Natural killer cell (primary cell): Measurements from ENCODE around the gene ARIH2. TPM values are rescaled to one million over a fixed set of nuclear protein-coding genes. Genes with fewer than 3 reads are reported as not detected.

Experiments used
- ATAC-seq, 3 donors: fragments of 150-1000 bp in 2 of 3; fragments of 200-7000 bp in 1 of 3; cut with Tn5 transposase; 1 replicate in 1 of 3; 2 replicates in 2 of 3; pipeline ENCODE4 v1.10.0; 2021; ENCODE audit warnings: mild to moderate bottlenecking in 2 of 3, moderate library complexity in 2 of 3
- DNase-seq, 2 donors: peaks; one replicate each; pipeline versions ENCODE4 v3.0.0 to v3.0.0-alpha.2; 2013 to 2021; ENCODE audit warnings: mixed read lengths in 1 of 2
- H3K27ac ChIP-seq: one replicate; pipeline ENCODE4 v1.5.1; 2013; ENCODE audit warnings: mild to moderate bottlenecking, low read length
- H3K27me3 ChIP-seq: one replicate; pipeline ENCODE4 v1.6.1; 2013; ENCODE audit warnings: low read length; ENCODE audit not compliant: control insufficient read depth, insufficient read depth
- H3K36me3 ChIP-seq: one replicate; pipeline ENCODE4 v1.6.1; 2013; ENCODE audit warnings: low read length; ENCODE audit not compliant: control insufficient read depth, insufficient read depth
- H3K4me1 ChIP-seq: one replicate; pipeline ENCODE4 v1.6.1; 2013; ENCODE audit warnings: low read length; ENCODE audit not compliant: control insufficient read depth, insufficient read depth
- H3K4me3 ChIP-seq: one replicate; pipeline ENCODE4 v1.5.1; 2013; ENCODE audit warnings: low read length
- H3K9me3 ChIP-seq: one replicate; pipeline ENCODE4 v1.6.1; 2013; ENCODE audit warnings: low read length; ENCODE audit not compliant: control insufficient read depth, insufficient read depth
- H3K27ac Mint-ChIP-seq, 2 donors: one replicate each; pipeline ENCODE4 v1.8.0; 2022; ENCODE audit warnings: mild to moderate bottlenecking in 2 of 2, mixed read lengths in 2 of 2, moderate library complexity in 1 of 2
- H3K27me3 Mint-ChIP-seq, 2 donors: one replicate each; pipeline ENCODE4 v1.8.0; 2022; ENCODE audit warnings: low read depth in 2 of 2, mixed read lengths in 2 of 2
- H3K36me3 Mint-ChIP-seq: one replicate; pipeline ENCODE4 v1.8.0; 2022; ENCODE audit warnings: mixed read lengths
- H3K4me1 Mint-ChIP-seq, 2 donors: one replicate each; pipeline ENCODE4 v1.8.0; 2022; ENCODE audit warnings: mixed read lengths in 2 of 2
- H3K4me3 Mint-ChIP-seq: one replicate; pipeline ENCODE4 v1.8.0; 2022; ENCODE audit warnings: mild to moderate bottlenecking, moderate library complexity, mixed read lengths
- H3K9me3 Mint-ChIP-seq, 2 donors: one replicate each; pipeline ENCODE4 v1.8.0; 2022; ENCODE audit warnings: mixed read lengths in 2 of 2
- WGBS: methylation state at CpG from one replicate; pipeline ENCODE4 v1.1.7; 2013; ENCODE audit warnings: missing lambda C conversion rate; ENCODE audit not compliant: insufficient coverage; 5-methylcytosine and 5-hydroxymethylcytosine counted together
- intact Hi-C: fragments of 100-400 bp; cut with micrococcal nuclease; formaldehyde crosslinking; loops from one replicate; pipeline ENCODE4 v1.14.2; 2022
- total RNA-seq, 4 donors: library from RNA; stranded (reverse); fragments of 120-200 nt in 1 of 4; gene quantifications; one replicate each; pipeline versions ENCODE4 v1.2.3 to v1.2.4, GENCODE V29; 2013 to 2022
- TF ChIP-seq, protein P1 (sequence below): fragments of 200-600 bp; IDR thresholded peaks from one replicate; pipeline ENCODE4 v1.8.0; 2022; ENCODE audit warnings: antibody characterized with exemption

ARIH2 gene
- total RNA-seq, 3 donors from 2014 or later (not counting 1 experiment from before 2014, with no cell fraction given), result 239 to 291 (median 243) TPM

GRCh38 chr3:49023775-49024174 lies 105.1 kb downstream of the ARIH2 start:
- Mint-ChIP-seq H3K27ac (peak overlapping the region in 1 of 2 donors; percentile 95), H3K9me3 (no peaks in the 10 kb centered on the region), H3K27me3 (no peaks in the 10 kb centered on the region), H3K36me3 (no peaks in the 10 kb centered on the region), H3K4me1 (peaks cover 27 to 48% of the 10 kb centered on the region in 2 donors), H3K4me3 (peak overlapping the region; percentile 84)
- no peaks in the 10 kb centered on the region for H3K9me3 ChIP-seq
- H3K27ac ChIP-seq, result no peak overlapping the region
- H3K4me1 ChIP-seq, result peaks cover 40% of the 10 kb centered on the region
- peaks cover 26% of the 10 kb centered on the region for H3K36me3 ChIP-seq
- intact Hi-C loops, result loop anchor here (5.0 kb wide), 1 partner anchor 36 kb away; no protein-coding TSS in a partner anchor
- no peaks in the 10 kb centered on the region for H3K27me3 ChIP-seq
- DNase-seq (no peak), ATAC-seq (no peak)
- no peak overlapping the region for H3K4me3 ChIP-seq
- TF ChIP-seq, protein P1, sequence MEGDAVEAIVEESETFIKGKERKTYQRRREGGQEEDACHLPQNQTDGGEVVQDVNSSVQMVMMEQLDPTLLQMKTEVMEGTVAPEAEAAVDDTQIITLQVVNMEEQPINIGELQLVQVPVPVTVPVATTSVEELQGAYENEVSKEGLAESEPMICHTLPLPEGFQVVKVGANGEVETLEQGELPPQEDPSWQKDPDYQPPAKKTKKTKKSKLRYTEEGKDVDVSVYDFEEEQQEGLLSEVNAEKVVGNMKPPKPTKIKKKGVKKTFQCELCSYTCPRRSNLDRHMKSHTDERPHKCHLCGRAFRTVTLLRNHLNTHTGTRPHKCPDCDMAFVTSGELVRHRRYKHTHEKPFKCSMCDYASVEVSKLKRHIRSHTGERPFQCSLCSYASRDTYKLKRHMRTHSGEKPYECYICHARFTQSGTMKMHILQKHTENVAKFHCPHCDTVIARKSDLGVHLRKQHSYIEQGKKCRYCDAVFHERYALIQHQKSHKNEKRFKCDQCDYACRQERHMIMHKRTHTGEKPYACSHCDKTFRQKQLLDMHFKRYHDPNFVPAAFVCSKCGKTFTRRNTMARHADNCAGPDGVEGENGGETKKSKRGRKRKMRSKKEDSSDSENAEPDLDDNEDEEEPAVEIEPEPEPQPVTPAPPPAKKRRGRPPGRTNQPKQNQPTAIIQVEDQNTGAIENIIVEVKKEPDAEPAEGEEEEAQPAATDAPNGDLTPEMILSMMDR, result no peak
- WGBS, result 91% methylated on average over 4 of the region's 4 CpGs

GRCh38 chr3:49024449-49024848 lies 105.8 kb downstream of the ARIH2 start:
- Mint-ChIP-seq H3K36me3 (no peaks in the 10 kb centered on the region), H3K9me3 (no peaks in the 10 kb centered on the region), H3K27ac (peak overlapping the region in 1 of 2 donors; percentile 95), H3K27me3 (no peaks in the 10 kb centered on the region), H3K4me1 (peaks cover 34 to 55% of the 10 kb centered on the region in 2 donors), H3K4me3 (peak overlapping the region; percentile 13)
- WGBS, result 90% methylated on average over 5 of the region's 5 CpGs
- Histone ChIP-seq H3K27me3 (no peaks in the 10 kb centered on the region), H3K4me3 (no peak overlapping the region), H3K36me3 (peaks cover 26% of the 10 kb centered on the region), H3K27ac (no peak overlapping the region), H3K4me1 (peaks cover 39% of the 10 kb centered on the region), H3K9me3 (no peaks in the 10 kb centered on the region)
- TF ChIP-seq, protein P1, result no peak
- intact Hi-C loops, result loop anchor here (5.0 kb wide), 1 partner anchor 37 kb away; no protein-coding TSS in a partner anchor
- no peak for DNase-seq
- ATAC-seq, result no peak

DNA sequence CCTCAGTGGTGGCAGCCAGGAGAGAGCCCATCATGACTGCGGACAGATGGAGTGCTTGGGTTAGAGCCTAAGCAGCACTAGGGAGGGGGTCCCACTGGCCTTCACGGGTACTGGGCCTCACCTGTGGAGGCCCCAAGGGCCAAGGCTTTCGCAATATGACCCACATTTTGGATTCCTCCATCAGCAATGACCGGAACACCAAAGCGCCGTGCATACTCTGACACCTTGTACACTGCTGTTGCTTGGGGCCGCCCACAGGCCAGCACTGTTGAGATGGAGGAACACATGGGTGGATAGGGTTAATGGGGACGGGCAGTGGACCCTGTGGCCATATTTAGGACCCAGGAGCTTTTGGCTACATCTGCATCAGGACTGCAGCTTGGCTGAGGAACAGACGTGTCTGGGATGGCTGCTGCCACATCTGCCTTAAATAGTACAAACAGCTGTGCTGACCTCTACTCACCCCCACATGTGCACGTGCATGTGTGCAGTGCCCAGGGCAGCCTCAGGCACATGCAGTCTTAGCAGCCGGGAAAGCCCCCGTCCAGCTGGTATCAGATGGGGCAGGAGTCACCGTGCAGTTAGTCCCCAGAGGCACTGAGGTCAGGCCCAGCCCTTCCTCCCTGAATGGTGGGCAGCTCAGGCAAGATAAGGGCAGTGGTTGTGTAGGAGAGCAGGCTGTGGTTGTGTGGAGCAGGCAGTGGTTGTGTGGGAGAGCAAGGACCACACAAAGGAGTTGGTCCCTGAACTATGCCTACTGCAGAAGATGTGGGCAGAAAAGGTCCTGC lies 106.6 kb downstream of the ARIH2 start:
- H3K4me3 Mint-ChIP-seq, result no peak overlapping the region

More for the DNA sequence above, 106.6 kb downstream of the ARIH2 start:
- Mint-ChIP-seq H3K4me1 (peaks cover 38 to 57% of the 10 kb centered on the region in 2 donors), H3K27ac (peak overlapping the region; percentile 71 to 95), H3K9me3 (no peaks in the 10 kb centered on the region), H3K36me3 (no peaks in the 10 kb centered on the region), H3K27me3 (no peaks in the 10 kb centered on the region)
- Histone ChIP-seq H3K9me3 (no peaks in the 10 kb centered on the region), H3K4me1 (peaks cover 32% of the 10 kb centered on the region), H3K27ac (no peak overlapping the region), H3K27me3 (no peaks in the 10 kb centered on the region), H3K36me3 (peaks cover 30% of the 10 kb centered on the region), H3K4me3 (no peak overlapping the region)
- DNase-seq (no peak), ATAC-seq (no peak)
- TF ChIP-seq, protein P1, result no peak
- intact Hi-C loops, result no loop called here
- WGBS, result 80% methylated on average over 13 of the region's 13 CpGs
